HG03378 (cell line): ENCODE results near the gene RNF40.
"Not testable (repeated sequence)": the region's sequence is repeated elsewhere in the genome, so short reads cannot be mapped to it uniquely, and the experiment has no call there.

Source experiments
- ATAC-seq: cut with Tn5 transposase; IDR thresholded peaks from one replicate; pipeline ENCODE4 v1.9.1; 2021; ENCODE audit warnings: mild to moderate bottlenecking, moderate library complexity; ENCODE audit not compliant: unreplicated experiment

RNF40 gene

DNA sequence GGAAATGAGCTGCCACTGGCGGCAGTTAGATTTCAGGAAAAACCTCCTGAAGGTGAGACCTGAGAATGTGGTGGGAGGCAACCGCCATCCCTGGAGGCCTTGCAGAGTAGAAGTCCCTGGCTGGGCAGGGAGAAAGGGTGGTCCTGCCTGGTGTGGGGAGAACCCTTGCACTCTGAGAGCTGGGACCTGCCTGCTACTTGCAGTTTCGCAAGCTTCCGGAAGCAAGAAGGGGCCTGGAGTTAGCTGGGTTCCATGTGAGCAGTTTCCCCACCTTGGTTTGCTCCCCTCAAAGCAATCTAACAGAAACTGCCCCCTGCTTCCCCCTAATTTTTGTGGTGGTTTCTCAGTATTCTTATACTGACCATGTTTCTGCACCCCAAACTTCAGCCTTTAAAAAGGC lies 18.4 kb downstream of the RNF40 start:
- no peak for ATAC-seq

DNA sequence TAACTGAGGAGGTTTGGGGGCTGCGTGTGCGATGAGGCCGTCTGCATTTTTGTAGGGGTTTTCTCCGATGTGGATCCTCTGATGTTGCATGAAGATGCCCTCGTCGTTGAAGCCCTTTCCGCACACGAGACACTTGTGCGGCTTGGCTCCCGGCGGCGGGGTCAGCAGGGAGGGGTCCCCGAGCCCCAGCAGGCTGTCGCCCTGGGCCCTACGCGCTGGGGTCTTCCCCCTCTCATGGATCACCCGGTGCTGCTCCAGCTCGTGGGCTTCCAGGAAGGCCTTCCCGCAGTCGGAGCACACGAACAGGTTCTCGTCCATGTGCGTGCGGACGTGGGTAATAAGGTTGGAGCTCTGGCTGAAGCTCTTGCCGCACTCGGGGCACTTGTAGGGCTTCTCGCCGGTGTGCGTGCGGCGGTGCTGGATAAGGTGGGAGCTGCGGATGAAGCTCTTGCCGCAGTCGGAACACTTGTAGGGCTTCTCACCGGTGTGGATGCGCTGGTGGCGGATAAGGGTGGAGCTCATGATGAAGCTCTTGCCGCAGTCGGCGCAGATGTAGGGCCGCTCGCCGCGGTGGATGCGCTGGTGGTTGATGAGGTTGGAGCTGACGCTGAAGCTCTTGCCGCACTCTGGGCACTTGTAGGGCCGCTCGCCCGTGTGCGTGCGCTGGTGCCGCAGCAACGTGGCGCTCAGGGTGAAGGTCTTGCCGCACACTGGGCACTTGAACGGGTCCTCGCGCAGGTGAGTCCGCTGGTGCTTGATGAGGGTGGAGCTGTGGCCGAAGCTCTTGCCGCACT lies 20.6 kb downstream of the RNF40 start:
- no peak for ATAC-seq

DNA sequence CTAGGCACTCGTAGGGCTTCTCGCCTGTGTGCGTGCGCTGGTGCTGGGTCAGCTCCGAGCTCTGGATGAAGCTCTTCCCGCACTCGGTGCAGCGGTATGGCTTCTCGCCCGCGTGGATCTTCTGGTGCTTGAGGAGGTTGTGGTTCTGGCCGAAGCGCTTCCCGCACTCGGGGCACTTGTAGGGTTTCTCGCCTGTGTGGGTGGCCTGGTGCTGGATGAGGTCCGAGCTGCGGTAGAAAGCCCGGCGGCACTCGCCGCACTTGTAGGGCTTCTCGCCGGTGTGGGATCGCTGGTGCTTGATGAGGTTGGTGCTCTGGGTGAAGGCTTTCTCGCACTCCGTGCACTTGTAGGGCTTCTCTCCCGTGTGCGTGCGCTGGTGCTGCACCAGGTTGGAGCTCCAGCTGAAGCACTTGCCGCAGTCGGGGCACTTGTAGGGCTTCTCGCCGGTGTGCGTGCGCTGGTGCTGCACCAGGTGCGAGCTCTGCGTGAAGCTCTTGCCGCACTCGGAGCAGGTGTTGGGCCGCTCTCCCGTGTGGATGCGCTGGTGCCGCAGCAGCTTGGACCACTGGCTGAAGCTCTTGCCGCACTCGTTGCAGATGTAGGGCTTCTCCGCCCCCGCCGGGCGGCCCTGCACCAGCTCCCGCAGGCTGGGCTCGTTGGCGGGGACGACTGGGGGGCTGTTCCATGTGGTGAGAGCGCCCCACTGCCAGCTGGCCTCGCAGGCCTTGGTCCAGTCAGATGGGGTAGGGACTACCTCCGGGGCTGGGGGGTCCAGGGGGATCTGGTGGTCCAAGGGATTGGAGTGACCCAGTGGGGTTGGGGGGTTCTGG lies 21.4 kb downstream of the RNF40 start:
- ATAC-seq: no peak

DNA sequence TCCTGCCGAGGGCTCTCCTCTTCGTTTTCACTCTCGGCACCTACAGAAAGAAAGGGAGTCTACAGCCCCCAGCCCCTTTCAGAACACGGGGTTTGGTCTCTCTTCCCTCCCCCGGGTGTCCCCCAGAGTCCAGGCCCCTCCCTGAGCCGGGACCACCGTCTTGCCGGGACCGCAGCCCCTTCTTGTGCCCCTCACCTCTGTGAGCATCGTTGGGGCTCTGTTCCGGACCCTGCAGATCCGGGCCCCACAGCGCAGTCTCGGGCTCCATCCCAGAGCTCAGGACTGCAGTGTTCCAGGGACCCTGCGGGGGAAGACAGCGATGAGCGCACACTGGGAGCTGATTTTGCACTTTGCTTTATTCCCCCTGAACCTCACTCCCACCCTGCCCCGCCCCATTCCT lies 22.1 kb downstream of the RNF40 start:
- no peak for ATAC-seq

DNA sequence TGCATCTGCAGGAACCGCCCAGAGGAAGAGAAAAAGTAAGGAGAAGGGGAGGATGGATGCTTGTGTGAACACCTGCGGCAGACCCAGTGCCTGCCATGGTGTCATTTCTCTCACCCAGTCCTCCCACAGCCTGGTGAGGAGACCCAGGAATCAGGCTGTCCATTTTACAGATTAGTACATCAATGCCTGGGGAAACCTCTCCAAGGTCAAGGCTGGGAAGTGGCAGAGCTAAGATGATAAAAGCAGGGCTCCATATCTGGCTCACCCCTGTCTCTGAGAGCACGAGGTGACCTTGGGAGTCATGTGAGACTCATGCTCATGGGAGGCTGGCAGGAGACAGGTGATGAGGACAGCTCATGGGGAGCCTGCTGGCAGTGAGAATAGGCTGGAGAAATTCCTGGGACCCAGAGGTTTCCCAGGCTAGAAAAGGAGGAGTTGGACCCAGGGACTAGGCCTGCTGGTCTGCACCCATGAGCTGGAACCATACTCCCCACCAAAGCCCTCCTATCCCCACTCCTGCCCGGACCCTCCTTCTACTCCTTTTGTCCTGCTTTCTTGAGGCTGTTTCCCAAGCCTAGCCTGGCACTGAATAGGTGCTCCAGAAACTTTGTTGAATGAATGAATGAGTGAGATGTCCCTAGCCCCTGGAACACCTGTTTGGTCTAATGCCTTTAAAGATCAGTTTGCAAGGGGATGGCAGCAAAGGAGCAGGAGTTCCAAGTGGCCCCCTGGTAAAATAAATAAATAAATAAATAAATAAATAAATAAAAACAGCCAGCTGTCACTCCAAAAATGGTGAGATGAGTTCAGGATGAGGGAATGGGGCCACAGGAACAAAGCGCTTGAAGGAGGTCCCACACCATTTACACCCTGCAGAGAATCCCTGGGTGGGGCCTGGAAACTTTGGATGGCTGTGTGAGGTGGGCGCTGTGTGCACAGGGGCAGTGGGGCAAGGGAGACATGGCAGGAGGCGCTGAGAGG lies 23.3 kb downstream of the RNF40 start:
- no peak for ATAC-seq

DNA sequence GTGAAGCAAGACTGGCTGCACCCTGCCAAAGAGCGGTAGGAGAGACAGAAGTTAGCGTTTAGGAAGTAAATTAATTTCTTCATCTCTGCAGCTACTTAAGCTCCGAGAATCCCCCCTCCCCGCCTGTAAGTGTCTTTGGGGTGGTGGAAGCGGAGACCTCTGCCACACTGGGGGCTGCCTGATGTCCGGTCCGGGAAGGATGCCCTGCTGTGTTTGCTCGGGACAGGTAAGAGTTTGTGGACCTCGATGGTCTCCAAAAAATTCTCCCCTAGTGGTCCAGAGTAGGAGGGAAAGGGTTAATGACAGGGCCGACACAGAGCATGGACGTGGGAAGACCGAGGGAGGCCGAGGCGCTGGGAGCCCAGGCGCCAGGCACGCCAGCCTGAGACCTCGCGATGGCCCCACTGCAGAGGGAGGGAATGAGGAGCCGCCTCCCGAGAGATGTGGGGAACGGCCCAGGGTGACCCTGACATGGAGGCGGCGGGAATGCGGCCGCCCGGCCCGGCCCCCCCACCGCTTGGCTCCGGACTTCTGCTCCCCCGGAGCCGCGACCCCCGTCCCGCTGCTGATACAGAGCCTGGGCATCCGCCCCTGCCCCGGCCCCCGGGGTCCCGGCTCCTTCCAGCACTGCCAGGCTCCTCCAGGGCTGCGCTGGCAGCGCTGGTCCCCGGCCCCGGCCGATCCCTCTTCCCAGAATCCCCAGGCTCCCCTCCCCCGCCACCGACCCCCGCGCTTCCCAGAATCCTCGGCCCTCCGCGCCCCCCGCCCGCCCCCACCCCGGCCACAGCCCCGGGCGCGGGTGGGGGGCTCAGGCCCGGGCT lies 24.2 kb downstream of the RNF40 start:
- ATAC-seq: no peak

DNA sequence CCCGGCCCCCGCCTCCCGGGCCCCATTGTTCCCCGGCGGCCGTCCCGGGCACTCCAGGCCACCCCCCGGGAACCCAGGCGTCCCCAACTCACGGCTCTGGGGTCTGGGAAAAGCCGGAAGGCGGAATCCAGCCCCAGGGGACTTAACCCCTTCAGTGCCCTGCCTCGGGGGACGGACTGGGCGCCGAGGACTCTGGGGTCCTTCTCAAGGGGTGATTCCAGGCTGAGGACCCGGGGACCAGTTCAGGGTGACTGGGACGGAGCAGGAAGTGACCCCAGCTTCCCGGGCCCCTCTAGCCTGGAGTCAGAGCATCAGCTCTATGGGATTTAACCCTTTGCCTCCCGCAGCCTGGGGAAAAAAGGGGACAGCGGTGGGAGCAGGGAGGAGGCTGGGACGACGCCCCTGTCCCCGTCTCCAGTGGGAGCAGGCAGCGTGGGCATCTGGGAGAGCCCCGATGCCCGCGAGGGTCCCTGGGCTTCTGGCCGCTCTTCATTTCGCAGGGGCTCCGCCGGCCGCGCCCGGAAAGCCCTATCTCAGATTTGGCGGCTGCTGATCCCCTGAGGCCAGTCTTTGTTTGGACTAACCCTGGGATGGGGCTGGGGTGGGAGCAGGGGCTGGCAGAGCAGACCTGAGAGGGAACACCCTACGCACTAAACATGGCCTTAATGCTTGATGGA lies 25.0 kb downstream of the RNF40 start, which contains the start of gene ZNF629:
TSS of gene ZNF629 (minus strand) at position 270 of the 677 bp plus-strand sequence. CDS start 2,723 bp downstream, outside the sequence.
- no peak for ATAC-seq

DNA sequence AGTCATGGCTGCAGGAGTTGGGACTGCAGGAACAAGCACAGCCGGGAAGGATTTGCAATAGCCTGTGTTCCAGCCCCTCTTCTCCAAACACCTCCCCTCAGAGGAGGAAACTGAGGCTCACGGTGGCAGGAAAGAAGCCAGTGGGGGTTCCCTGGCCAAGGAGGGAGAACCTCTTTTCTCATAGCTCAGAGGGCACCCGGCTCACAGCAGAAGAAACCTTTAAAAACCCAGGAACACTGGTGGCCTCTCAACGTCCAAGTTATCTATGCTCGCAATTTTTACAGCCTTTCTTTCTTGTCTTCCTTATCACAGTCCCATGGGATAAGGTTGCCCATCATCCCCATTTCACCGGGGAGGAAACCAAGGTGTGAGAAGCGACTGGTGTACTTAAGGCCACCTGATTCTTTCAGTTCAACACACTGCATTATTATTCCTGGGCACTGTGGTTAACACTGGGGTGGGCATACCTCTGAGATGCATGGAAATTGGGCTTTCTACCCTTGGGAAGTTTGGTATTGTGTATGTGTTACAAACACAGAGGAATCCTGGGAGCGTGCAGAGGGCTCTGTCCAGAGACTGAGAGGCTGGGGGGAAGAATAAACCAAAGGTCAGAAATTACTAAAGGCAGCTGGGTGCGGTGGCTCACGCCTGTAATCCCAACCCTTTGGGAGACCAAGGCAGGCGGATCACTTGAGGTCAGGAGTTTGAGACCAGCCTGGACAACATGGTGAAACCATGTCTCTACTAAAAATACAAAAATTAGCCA lies 25.7 kb downstream of the RNF40 start:
- no peak for ATAC-seq

DNA sequence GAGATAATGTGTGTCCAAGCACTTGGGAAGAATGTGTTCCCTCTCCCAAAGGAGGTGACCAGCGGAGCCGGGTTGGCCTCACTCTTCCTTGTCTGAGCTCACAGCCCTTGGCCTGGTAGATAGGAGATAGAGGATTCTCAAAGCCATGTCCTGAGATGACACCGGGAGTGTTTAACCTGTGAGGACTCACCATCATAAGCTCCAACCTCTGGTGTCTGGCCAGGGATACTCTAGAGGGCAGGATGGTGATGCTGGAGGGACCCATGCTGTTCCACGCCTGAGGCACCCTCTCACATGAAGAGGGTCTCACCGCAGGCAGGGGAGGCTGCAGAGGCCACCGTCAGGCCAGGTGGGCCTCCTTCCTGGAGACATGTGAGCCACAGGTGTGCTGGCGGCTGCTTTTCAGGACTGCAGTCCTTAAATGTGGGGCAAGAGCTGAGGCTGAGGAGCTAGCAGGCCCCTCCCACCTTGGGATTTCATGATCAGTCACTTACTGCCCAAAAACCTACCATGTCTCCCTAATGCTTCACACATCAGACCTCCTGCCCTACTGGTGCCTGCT lies 31.5 kb downstream of the RNF40 start:
- no peak for ATAC-seq

DNA sequence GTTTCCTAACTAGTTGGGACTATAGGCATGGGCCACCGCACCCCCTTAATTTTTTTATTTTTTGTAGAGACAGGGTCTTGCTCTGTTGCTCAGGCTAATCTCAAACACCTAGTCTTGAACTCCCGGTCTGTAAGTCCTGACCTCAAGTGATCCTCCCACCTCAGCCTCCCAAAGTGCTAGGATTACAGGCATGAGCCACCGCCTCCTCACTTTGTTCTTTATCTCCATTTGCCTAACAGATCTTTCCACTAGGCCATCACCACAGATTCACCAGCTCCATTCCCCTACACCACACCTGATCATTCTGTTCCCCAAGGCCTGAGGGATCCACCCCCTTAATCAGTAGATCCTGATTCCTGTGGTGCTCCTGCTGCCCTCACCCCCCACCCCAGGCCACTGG lies 32.5 kb downstream of the RNF40 start:
- ATAC-seq: no peak

DNA sequence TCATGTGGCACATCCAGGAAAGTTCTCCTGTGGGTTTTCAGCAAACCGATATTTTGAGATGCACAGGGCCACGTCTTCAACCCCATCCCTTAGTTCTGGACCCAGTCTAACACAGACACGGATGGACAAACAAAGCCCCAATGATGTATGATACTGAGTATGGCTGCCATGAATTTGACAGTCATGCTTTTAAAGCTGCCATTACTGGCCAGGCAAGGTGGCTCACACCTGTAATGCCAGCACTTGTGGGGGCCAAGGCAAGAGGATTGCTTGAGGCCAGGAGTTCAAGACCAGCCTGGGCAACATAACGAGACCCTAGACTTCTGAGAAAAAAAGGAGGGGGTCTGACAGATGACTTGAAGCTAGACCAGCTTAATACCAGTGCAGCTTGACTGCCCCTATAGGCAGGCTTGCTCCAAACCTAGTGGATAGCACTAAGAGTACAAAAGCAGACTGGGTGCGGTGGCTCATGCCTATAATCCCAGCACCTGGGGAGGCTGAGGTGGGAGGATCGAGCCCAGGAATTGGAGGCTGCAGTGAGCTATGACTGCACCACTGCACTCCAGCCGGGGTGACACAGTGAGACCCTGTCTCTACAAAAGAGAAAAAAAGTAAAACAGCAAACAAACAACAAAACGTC lies 35.7 kb downstream of the RNF40 start:
- no peak for ATAC-seq

DNA sequence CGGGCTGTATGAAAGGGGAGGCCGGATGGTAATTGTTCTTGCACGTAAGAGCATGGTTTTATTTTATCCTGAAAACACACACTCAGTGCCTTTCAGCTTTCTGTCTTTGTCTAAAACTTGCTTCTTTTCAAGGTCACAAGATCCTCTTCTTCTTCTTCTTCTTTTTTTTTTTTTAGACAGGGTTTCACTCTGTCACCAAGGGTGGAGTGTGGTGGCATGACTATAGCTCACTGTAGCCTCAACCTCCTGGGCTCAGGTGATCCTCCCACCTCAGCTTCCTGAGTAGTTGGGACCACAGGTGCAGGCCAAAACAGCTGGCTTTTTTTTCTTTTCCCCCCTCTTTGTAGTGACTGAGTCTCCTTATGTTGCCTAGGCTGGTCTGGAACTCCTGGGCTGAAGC lies 40.8 kb downstream of the RNF40 start:
- no peak for ATAC-seq

DNA sequence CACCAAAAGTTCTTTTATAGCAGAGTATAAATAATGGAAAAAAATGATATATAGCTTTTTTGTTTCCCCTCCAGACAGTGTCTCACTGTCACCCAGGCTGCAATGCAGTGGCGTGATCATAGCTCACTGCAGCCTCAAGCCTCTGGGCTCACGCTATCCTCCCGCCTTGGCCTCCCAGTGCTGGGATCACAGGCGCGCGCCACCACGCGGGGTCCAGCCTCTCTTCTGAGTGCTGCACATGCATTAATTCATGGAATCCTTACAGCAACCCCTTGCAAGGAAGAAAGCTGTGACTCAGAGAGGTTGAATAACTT lies 42.9 kb downstream of the RNF40 start:
- no peak for ATAC-seq

DNA sequence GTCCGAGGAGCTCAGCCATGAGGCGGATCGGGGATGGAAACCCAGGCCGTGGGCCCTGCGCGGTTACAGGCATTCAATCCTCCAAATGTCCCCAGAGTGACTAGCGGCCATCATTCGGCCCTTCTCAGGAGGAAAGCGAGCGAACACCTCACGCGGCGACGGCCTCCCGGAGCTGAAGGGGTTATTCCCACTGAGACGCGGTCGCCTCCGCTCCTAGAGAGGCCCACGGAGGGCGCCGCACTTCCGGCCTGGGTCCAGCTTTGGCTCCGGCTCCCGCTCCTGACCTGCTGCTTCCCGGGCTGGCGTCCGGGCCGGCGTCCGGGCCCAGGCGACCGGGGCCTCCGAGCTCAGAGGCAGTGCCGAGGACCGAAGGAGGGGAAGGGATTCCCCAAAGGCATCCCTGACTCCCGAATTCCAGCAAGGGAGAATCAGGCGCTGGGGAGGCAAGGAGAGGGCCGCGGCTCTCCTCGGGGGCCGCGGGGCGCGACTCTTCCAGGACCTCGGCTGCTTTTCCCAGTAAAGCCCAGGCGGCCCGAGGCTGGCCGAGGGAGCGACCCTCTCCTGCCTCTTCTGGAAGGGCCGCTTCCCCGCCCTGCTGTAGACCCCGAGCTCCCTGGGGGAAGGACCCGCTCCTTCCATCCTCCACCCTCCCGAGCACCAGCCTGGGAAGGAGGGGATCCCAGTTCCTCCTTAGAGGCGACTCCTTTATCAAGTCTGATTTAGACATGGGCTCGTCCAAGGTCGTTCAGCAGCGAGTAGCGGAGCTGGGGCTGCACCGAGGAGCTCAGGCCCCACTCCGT lies 43.4 kb downstream of the RNF40 start:
- ATAC-seq: no peak

DNA sequence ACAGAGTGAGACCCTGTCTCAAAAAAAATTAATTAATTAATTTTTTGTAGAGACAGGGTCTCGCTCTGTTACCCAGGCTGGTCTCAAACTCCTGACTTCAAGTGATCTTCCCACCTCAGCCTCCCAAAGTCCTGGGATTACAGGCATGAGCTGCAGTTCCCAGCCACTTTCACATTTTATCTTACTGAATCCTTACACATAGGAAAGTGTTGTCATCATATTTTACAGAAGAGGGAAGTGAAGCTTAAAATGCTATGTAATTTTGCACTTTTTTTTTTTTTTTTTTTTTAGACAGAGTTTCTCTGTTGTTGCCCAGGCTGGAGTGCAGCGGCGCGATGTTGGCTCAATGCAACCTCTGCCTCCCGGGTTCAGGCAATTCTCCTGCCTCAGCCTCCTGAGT lies 46.0 kb downstream of the RNF40 start:
- ATAC-seq: no peak

DNA sequence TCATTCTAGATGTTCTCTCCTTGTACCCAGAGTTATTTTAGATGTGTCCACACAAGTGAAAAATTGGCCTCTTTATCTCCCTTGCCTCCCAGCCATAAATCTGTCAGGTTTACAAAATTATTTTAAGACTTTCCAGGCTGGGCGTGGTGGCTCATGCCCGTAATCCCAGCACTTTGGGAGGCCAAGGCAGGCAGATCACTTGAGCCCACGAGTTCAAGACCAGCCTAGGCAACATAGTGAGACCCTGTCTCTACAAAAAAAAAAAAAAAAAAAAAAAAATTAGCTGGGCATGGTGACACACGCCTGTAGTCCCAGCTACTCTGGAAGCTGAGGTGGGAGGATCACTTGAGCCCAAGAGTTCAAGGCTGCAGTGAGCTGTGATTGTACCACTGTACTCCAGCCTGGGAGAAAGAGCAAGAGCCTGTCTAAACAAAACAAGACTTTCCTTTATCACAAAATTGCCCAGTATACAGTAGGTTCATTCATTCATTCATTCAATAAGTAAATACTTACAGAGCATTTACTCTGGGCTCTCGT lies 46.8 kb downstream of the RNF40 start:
- not testable (repeated sequence) for ATAC-seq

DNA sequence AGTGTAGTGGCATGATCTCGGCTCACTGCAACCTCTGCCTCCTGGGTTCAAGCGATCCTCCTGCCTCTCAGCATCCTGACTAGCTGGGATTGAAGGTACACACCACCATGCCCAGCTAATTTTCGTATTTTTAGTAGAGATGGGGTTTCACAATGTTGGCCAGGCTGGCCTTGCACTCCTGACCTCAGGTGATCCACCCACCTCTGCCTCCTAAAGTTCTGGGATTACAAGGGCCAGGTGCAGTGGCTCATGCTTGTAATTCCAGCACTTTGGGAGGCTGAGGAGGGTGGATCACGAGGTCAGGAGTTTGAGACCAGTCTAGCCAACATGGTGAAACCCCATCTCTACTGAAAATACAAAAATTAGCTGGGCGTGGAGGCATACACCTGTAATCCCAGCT lies 47.6 kb downstream of the RNF40 start:
- ATAC-seq: not testable (repeated sequence)
